ENCODE measurements around the gene NFATC4. TPM values are rescaled to one million over a fixed set of nuclear protein-coding genes. Genes with fewer than 3 reads are reported as not detected.

The NFATC4 gene
- total and polyA plus RNA-seq, 2 experiments from 2014 or later: 20.9 to 26.6 TPM

- H3K4me1 ChIP-seq (ENCODE audit: insufficient read depth): peaks cover 31% of the 10 kb centered on the region
- H3K9me2 ChIP-seq (ENCODE audit: insufficient read depth): no peaks in the 10 kb centered on the region
- H3F3A ChIP-seq (replicated peaks; ENCODE audit: low read depth): 0 out of 2 replicates have a peak, but pooled peaks cover 2% of the 10 kb centered on the region
- H3K9me3 Mint-ChIP-seq: no peaks in the 10 kb centered on the region
- no peak overlapping the region for H3K27ac Mint-ChIP-seq
- peaks cover 41% of the 10 kb centered on the region for H3K4me1 Mint-ChIP-seq
- no peak for ATAC-seq
- DNase-seq (ENCODE audit: low spot score): no peak
- H2AFZ ChIP-seq: no peak overlapping the region
- no peaks in the 10 kb centered on the region for H3K36me3 ChIP-seq (ENCODE audit: insufficient read depth)
- H3K27me3 Mint-ChIP-seq (ENCODE audit: insufficient read depth, low read depth, poor library complexity): peaks cover 24% of the 10 kb centered on the region
- H3K36me3 Mint-ChIP-seq (ENCODE audit: low read depth): no peaks in the 10 kb centered on the region; the same call in 2 of the 3 replicates
- no peak overlapping the region for H3K4me3 ChIP-seq
- no peaks in the 10 kb centered on the region for H3K79me2 ChIP-seq (replicated peaks; ENCODE audit: insufficient read depth)
- H3K4me2 ChIP-seq: no peak overlapping the region
- TF ChIP-seq ZNF114 (CRISPR knock-in tag; IDR thresholded peaks at IDR 0.05) (no peak), NANOG (IDR thresholded peaks at IDR 0.05; ENCODE audit: borderline replicate concordance) (no peak), ZNF331 (CRISPR knock-in tag; IDR thresholded peaks at IDR 0.05; ENCODE audit: low read depth) (no peak), EZH2 (IDR thresholded peaks at IDR 0.05; ENCODE audit: low read depth, unreplicated experiment) (no peak), ZNF462 (CRISPR knock-in tag; IDR thresholded peaks at IDR 0.05) (no peak), STAT1 (IDR thresholded peaks at IDR 0.05; ENCODE audit: unreplicated experiment) (no peak)
- H4K20me1 ChIP-seq (replicated peaks; ENCODE audit: insufficient read depth): no peaks in the 10 kb centered on the region
- no peak overlapping the region for H3K4me3 Mint-ChIP-seq
- no peaks in the 10 kb centered on the region for H3K27me3 ChIP-seq (ENCODE audit: insufficient read depth)
- no peak overlapping the region for H3K27ac ChIP-seq (ENCODE audit: low read depth)
These were observed 11.3 kb downstream of the NFATC4 start for GRCh38 chr14:24378981-24379906.

Data from GM23338 (cell line).